ENCODE measurements around the gene DISC1.

Gene DISC1

DNA sequence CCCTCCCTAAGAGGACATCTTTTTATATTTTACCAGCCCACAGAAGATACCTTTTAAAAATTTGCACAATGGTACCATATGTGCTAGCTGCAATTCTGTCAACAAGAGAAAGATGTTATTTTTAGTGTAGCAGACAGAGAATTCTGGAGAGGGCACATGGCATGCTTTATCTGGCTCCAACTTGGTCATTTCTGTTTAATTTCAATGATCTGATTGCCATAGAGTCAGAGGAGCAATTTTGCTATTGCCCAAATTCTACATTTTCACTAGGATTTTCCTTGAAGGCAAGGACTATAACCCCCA, 17.3 kb downstream of the DISC1 start:
- TF ChIP-seq, protein P1, sequence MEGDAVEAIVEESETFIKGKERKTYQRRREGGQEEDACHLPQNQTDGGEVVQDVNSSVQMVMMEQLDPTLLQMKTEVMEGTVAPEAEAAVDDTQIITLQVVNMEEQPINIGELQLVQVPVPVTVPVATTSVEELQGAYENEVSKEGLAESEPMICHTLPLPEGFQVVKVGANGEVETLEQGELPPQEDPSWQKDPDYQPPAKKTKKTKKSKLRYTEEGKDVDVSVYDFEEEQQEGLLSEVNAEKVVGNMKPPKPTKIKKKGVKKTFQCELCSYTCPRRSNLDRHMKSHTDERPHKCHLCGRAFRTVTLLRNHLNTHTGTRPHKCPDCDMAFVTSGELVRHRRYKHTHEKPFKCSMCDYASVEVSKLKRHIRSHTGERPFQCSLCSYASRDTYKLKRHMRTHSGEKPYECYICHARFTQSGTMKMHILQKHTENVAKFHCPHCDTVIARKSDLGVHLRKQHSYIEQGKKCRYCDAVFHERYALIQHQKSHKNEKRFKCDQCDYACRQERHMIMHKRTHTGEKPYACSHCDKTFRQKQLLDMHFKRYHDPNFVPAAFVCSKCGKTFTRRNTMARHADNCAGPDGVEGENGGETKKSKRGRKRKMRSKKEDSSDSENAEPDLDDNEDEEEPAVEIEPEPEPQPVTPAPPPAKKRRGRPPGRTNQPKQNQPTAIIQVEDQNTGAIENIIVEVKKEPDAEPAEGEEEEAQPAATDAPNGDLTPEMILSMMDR (IDR thresholded peaks at IDR 0.05): no peak

DNA sequence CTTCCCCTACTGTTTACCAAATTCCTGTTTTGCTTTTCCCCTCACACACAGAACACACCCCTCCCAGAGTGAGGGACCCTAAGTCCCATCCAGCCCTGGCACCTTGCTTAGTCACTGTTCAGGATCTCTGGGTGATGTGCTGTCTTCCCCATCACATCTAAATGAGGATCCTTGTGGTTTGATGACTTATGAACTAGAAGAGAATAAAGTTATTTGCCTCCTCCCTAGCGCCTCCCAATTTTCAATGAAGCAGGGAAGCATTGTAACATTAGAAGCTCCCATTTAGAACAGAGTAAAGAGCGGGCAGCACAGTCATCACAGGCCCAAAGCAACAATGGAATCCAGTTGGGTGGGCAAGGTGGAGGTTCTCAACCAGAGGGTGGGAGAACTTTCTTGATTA, 27.0 kb downstream of the DISC1 start:
- TF ChIP-seq, protein P1 (IDR thresholded peaks at IDR 0.05): no peak

DNA sequence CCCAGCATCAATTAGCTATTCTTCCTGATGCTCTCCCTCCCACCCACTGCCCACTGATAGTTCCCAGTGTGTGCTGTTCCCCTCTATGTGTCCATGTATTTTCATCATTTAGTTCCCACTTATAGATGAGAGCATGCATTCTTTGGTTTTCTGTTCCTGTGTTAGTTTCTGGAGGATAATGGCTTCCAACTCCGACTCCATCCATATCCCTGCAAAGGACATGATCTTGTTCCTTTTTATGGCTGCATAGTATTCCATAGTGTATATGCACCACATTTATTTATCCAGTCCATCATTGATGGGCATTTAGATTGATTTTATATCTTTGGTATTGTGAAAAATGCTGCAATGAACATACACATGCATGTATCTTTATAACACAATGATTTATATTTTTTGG, 30.2 kb downstream of the DISC1 start:
- TF ChIP-seq, protein P1 (IDR thresholded peaks at IDR 0.05): no peak

DNA sequence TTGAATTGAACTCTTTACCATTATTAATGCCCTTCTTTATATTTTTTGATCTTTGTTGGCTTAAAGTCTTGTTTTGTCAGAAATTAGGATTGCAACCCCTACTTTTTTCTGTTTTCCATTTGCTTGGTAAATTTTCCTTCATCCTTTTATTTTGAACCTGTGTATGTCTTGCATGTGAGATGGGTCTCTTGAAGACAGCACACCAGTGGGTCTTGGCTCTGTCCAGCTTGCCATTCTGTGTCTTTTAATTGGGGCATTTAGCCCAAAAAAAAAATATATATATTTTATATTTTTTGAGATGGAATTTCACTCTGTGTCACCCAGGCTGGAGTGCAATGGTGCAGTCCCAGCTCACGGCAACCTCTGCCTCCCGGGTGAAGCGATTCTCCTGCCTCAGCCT, 33.6 kb downstream of the DISC1 start:
- TF ChIP-seq, protein P1 (IDR thresholded peaks at IDR 0.05): no peak

DNA sequence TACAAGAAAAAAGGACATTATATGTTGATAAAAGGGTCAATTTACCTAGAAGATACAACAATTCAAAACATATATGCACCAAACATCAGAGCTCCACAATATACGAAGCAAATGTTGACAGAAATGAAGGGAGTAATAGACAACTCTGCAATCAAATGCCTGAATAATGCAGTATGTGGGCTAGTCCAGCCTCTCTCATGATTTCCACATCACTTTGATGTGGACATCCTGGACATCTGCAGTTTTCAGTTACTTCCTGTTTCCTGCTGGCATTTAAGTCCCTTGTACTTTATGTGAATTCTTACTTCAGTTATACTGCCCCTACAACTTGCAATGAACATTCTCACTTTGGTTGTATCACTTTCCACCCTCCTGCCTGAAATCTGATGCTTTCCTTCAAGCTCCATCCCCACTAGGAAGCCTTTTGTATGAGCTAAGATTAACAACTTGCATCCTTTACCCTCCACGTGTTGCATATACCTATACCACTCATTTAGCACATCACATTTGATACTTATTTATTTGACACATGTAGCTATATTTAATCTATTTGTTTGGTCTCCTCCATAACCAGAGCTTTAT, 36.7 kb downstream of the DISC1 start:
- TF ChIP-seq, protein P1 (IDR thresholded peaks at IDR 0.05): no peak

DNA sequence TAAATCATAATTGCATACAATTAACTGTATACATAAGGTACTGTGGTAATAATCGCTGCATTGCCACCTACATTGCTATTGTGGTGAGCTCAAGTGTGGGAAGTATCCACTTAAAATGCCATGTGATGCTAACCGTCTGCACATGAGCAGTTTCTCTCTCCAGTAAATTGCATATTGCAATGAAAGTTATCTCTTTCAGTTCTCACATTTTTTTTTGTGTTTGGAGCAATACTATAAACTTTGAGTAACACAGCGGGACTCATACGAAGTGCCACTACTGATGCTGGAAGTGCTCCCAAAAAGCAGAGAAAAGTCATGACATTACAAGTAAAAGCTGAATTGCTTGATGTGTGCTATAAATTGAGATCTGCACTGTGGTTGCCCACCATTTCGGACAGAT, 38.5 kb downstream of the DISC1 start:
- TF ChIP-seq, protein P1 (IDR thresholded peaks at IDR 0.05): no peak

DNA sequence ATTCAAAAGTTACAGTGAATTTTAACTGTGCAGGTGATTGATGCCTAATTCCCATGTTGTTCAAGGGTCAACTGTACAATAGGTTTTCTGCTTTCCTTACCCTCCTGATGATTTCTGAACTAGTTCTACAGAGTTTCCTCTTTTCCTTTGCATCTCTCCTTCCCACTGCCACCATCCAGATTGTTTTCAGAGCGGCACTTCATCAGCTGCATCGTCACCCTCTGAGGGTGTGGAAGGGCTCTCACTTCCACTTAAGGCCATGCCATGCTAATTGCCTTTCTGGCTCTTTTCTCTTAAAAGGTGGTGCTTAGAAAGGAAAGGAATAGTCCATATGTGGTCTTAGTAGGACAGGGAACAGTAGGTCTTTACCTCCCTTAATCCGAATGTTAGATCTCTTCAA, 39.1 kb downstream of the DISC1 start:
- TF ChIP-seq, protein P1 (IDR thresholded peaks at IDR 0.05): no peak

All from LNCAP (cell line).